Peyer's patch (tissue), 4 donors: ENCODE data around the gene MIOX. TPM values are rescaled to one million over a fixed set of nuclear protein-coding genes. Genes with fewer than 3 reads are reported as not detected.

Experiments
- DNase-seq, 3 donors: peaks; one replicate each; pipeline ENCODE4 v3.0.0-alpha.2; 2017 to 2019
- H3K27ac ChIP-seq, 4 donors: fragments of 200-600 bp; sonication (generic); one replicate each; pipeline ENCODE4 v1.5.1; 2016 to 2019
- H3K27me3 ChIP-seq, 2 donors: fragments of 200-600 bp; sonication (generic); one replicate each; pipeline ENCODE4 v1.5.1; 2019
- H3K36me3 ChIP-seq, 3 donors: fragments of 200-600 bp; sonication (generic); one replicate each; pipeline ENCODE4 v1.5.1; 2016 to 2019
- H3K4me1 ChIP-seq, 4 donors: fragments of 200-600 bp; sonication (generic); one replicate each; pipeline ENCODE4 v1.5.1; 2016 to 2019
- H3K4me3 ChIP-seq, 4 donors: fragments of 200-600 bp; sonication (generic); 1 replicate in 3 of 4; 2 replicates in 1 of 4; pipeline ENCODE4 v1.5.1; 2016 to 2019; ENCODE audit warnings: mild to moderate bottlenecking in 1 of 4
- H3K9me3 ChIP-seq, 4 donors: fragments of 200-600 bp; sonication (generic); one replicate each; pipeline ENCODE4 v1.5.1; 2016 to 2019; ENCODE audit warnings: mild to moderate bottlenecking in 1 of 4
- CTCF ChIP-seq, 6 experiments: fragments of 450-650 bp in 4 of 6; fragments of 200-600 bp in 2 of 6; sonication (generic) in 1 of 6; IDR thresholded peaks; one replicate each; pipeline ENCODE4 v1.5.1; 2017 to 2019; ENCODE audit warnings: antibody characterized with exemption in 6 of 6, mild to moderate bottlenecking in 3 of 6, moderate library complexity in 1 of 6
- POLR2A ChIP-seq, 2 donors: fragments of 450-650 bp; IDR thresholded peaks; one replicate each; pipeline ENCODE4 v1.5.1; 2017; ENCODE audit warnings: antibody characterized with exemption in 2 of 2, mild to moderate bottlenecking in 2 of 2, moderate library complexity in 2 of 2
- total RNA-seq, 4 donors: library from RNA; depleted of rRNA; stranded (reverse); fragments of >200 nt; gene quantifications; one replicate each; pipeline ENCODE4 v1.1.0, GENCODE V29; 2016

MIOX gene
- total RNA-seq, 4 donors from 2014 or later: not detected

- DNase-seq: no peak
- Histone ChIP-seq H3K27ac (peak overlapping the region; percentile 97 to 100 (median 98)), H3K9me3 (no peaks in the 10 kb centered on the region), H3K36me3 (peaks cover 0 to 10% (median 0%) of the 10 kb centered on the region in 3 donors), H3K4me1 (peaks cover 6 to 65% (median 24%) of the 10 kb centered on the region in 4 donors), H3K4me3 (peak overlapping the region in 1 of 4 donors; percentile 76), H3K27me3 (no peaks in the 10 kb centered on the region)
- no peak for TF ChIP-seq CTCF (IDR thresholded peaks at IDR 0.05)
- TF ChIP-seq POLR2A (IDR thresholded peaks at IDR 0.05): no peak
These were observed 41.4 kb downstream of the MIOX start for GRCh38 chr22:50527921-50528681.

- Histone ChIP-seq H3K9me3 (no peaks in the 10 kb centered on the region), H3K27me3 (no peaks in the 10 kb centered on the region), H3K4me3 (peak overlapping the region; percentile 60 to 76 (median 68)), H3K4me1 (peaks cover 6 to 59% (median 24%) of the 10 kb centered on the region in 4 donors), H3K36me3 (peaks cover 0 to 3% (median 0%) of the 10 kb centered on the region in 3 donors), H3K27ac (peak overlapping the region; percentile 97 to 100 (median 98))
- TF ChIP-seq CTCF (IDR thresholded peaks at IDR 0.05): no peak
- TF ChIP-seq POLR2A (IDR thresholded peaks at IDR 0.05): no peak
- DNase-seq: no peak
These were observed 42.2 kb downstream of the MIOX start for GRCh38 chr22:50528682-50529415.

GRCh38 chr22:50529416-50529896 lies 42.8 kb downstream of the MIOX start:
- no peaks in the 10 kb centered on the region for H3K27me3 ChIP-seq
- peak overlapping the region; percentile 60 to 76 (median 68) for H3K4me3 ChIP-seq
- H3K4me1 ChIP-seq: peaks cover 2 to 53% (median 22%) of the 10 kb centered on the region in 4 donors
- no peaks in the 10 kb centered on the region for H3K9me3 ChIP-seq
- no peak for TF ChIP-seq POLR2A (IDR thresholded peaks at IDR 0.05)
- no peak for TF ChIP-seq CTCF (IDR thresholded peaks at IDR 0.05)
- H3K27ac ChIP-seq: peak overlapping the region; percentile 97 to 100 (median 98)
- DNase-seq: no peak
- no peaks in the 10 kb centered on the region for H3K36me3 ChIP-seq

- Histone ChIP-seq H3K4me1 (peaks cover 0 to 47% (median 18%) of the 10 kb centered on the region in 4 donors), H3K4me3 (peak within 1 kb of the TSS; percentile 60 to 76 (median 68)), H3K27me3 (no peaks in the 10 kb centered on the region), H3K36me3 (no peaks in the 10 kb centered on the region), H3K9me3 (no peaks in the 10 kb centered on the region), H3K27ac (peak within 1 kb of the TSS; percentile 97 to 100 (median 98))
- TF ChIP-seq POLR2A (IDR thresholded peaks at IDR 0.05) (peak; percentile 69 to 74), CTCF (IDR thresholded peaks at IDR 0.05) (no peak)
- DNase-seq: peak; percentile 75 to 94 (median 94)
These were observed 43.4 kb downstream of the MIOX start, which contains the start of gene TYMP for GRCh38 chr22:50529897-50530579. TYMP (minus strand) TSS chr22:50530012; CDS start chr22:50529709, 303 bp downstream.

- no peak for DNase-seq
- Histone ChIP-seq H3K9me3 (no peaks in the 10 kb centered on the region), H3K4me3 (peak overlapping the region; percentile 60 to 76 (median 68)), H3K27ac (peak overlapping the region; percentile 97 to 100 (median 98)), H3K27me3 (no peaks in the 10 kb centered on the region), H3K4me1 (peaks cover 0 to 46% (median 17%) of the 10 kb centered on the region in 4 donors), H3K36me3 (no peaks in the 10 kb centered on the region)
- TF ChIP-seq POLR2A (IDR thresholded peaks at IDR 0.05) (no peak), CTCF (IDR thresholded peaks at IDR 0.05) (no peak)
These were observed 43.9 kb downstream of the MIOX start for GRCh38 chr22:50530580-50530876.
